ENCODE results near the gene EXOC3L4.

The EXOC3L4 gene

DNA sequence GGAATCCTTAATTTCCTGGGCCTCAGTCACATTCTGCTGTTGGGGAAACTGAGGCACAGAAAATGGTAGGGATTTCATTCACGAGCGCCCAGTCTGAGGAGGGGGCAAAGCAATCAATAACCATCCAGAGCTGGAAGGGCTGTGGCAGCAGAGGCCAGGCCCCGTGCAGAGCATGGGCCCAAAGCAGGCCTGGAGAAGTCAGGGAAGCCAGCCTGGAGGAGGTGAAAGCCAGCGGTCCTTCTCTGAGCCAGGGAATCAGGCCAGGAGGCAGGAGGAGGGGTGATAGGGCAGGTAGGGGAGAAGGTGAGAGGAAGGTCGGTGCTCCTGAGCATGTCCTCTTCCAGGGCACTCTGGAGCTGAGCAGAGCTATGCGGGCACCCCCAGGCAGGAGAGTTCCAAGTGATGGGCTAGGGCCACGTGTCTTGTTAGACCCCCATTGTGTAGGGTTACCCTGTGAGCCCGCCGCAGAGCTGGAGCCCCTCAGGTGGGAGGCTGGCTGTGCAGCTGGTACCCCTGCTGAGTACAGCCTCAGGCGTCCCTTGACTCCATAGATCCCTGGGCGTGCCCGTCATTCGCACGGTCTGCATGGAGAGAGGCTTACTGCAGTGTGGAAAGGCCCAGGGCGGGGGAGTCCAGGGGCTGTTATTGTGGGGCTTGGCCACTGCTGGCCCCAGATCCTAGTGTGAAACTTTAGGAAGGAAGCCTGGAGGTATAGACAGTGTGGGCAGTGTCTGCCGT lies 33.5 kb downstream of the EXOC3L4 start:
- H3K4me1 ChIP-seq (ENCODE audit: control insufficient read depth, insufficient read depth, low read length): peaks cover 8% of the 10 kb centered on the region; the same call in 1 of the 2 replicates
- CTCF ChIA-PET: interaction anchor here (3.2 kb wide), 1 partner anchor 23 kb away, joined by 19 read pairs; no protein-coding TSS in a partner anchor
- POLR2A ChIA-PET: no interaction called here
- no peak overlapping the region for H3K4me3 ChIP-seq (ENCODE audit: low read depth, low read length)
- H3K27ac ChIP-seq (ENCODE audit: extremely low read depth, low read depth, low read length): no peak overlapping the region
- peak; percentile 46 for TF ChIP-seq ZIC2 (tag by site-specific recombination; IDR thresholded peaks at IDR 0.05)
- TF ChIP-seq ZNF501 (tag by site-specific recombination; IDR thresholded peaks at IDR 0.05): no peak
- H3K36me3 ChIP-seq (ENCODE audit: control insufficient read depth in 2 of 2, insufficient read depth in 1 of 2, low read length in 2 of 2): peaks cover 0 to 8% of the 10 kb centered on the region in 2 experiments; a peak in 1 of 3 replicates
- H3K9me3 ChIP-seq (ENCODE audit: control insufficient read depth, insufficient read depth, low read depth, low read length): no peaks in the 10 kb centered on the region

DNA sequence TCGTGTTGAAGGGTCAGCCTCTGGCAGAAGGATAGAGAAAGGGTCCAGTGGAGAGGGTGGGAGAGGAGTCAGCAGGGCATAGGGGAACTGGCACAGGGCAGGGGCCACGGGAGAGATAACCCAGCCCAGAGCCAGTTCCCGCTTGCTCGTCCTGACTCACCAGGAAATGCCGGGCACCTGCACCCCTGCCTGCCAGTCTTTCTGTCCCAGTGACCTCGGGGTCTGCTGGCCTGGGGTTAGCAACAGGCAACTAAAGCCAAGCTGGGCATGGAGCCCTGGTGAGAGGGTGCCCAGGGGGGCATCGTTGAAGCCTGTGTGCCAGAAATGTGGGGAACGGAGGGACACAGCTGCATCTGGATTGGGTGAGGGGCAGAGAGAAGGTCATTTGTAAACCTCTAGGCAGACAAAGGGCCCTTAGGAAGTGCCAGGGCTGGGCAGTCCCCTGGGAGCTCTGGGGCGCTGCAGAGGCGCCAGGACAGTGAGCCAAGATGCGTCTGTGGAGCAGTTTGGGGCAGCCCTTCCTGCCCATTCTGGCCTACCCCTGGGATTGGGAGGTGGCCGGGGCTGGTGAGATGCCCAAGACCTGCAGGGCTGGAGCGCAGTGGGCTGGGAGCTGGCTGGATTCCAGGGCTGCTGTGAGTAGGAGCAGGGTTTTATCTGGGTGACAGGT lies 34.2 kb downstream of the EXOC3L4 start:
- ChIA-PET POLR2A (interaction anchor here (0.6 kb wide), 1 partner anchor 12 kb away, joined by 7 read pairs; no protein-coding TSS in a partner anchor), CTCF (interaction anchor here (1.0 to 3.2 kb wide), 3 partner anchors 12 to 56 kb away, joined by 3 to 19 read pairs (median 16); no protein-coding TSS in a partner anchor)
- Histone ChIP-seq H3K4me3 (ENCODE audit: low read depth, low read length) (no peak overlapping the region), H3K36me3 (ENCODE audit: control insufficient read depth in 2 of 2, insufficient read depth in 1 of 2, low read length in 2 of 2) (peaks cover 0 to 15% of the 10 kb centered on the region in 2 experiments; a peak in 1 of 3 replicates), H3K27ac (ENCODE audit: extremely low read depth, low read depth, low read length) (no peak overlapping the region), H3K9me3 (ENCODE audit: control insufficient read depth, insufficient read depth, low read depth, low read length) (no peaks in the 10 kb centered on the region), H3K4me1 (ENCODE audit: control insufficient read depth, insufficient read depth, low read length) (peaks cover 8% of the 10 kb centered on the region; the same call in 1 of the 2 replicates)
- TF ChIP-seq ZFHX2 (tag by site-specific recombination; conservative IDR thresholded peaks at IDR 0.05) (peak; percentile 12; the same call in 1 of the 2 replicates), ZNF146 (tag by site-specific recombination; IDR thresholded peaks at IDR 0.05) (no peak), ZNF112 (tag by site-specific recombination; IDR thresholded peaks at IDR 0.05) (no peak), ZNF600 (tag by site-specific recombination; IDR thresholded peaks at IDR 0.05) (0 out of 2 replicates have a peak, but pooled peaks have one; percentile 34), ZNF560 (tag by site-specific recombination; IDR thresholded peaks at IDR 0.05; ENCODE audit: borderline replicate concordance) (no peak), ZNF837 (tag by site-specific recombination; IDR thresholded peaks at IDR 0.05) (no peak), SCRT2 (tag by site-specific recombination; IDR thresholded peaks at IDR 0.05) (no peak)
- TF ChIP-seq, protein P1, sequence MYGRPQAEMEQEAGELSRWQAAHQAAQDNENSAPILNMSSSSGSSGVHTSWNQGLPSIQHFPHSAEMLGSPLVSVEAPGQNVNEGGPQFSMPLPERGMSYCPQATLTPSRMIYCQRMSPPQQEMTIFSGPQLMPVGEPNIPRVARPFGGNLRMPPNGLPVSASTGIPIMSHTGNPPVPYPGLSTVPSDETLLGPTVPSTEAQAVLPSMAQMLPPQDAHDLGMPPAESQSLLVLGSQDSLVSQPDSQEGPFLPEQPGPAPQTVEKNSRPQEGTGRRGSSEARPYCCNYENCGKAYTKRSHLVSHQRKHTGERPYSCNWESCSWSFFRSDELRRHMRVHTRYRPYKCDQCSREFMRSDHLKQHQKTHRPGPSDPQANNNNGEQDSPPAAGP (tag by site-specific recombination; IDR thresholded peaks at IDR 0.05): no peak

DNA sequence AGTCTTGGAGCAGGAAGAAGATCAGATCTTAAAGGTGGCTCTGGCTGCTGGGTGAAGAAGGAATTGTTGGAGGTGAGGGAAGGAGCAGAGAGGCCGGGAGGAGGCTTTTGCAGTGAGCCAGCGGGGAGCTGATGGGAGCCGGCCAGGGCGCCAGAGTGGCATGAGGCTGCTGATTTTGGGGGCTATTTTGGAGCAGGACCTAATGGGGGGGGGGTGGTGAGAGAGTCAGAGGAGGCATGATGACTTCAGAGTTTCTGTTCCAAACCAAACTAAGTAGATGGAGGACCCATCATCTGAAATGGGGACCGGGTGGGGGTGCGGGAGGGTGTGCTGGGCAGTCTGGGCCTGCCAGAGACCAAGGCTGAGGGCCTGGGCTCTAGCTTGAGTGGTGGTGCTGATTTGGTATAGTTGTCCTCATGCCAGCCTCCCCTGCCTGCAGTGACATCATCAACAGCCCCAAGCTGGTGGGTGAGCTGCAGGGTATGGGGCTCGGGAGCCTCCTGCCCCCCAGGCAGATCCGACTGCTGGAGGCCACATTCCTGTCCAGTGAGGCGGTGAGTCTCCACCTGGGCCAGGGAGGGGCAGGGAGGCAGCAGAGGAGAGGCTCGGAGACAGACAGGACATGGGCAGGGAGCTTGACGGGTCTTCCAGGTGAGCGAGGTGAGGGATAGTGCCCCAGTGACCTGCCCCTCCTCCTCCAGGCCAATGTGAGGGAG lies 34.9 kb downstream of the EXOC3L4 start:
- no peak overlapping the region for H3K4me3 ChIP-seq (ENCODE audit: low read depth, low read length)
- peaks cover 0 to 19% of the 10 kb centered on the region in 2 experiments; a peak in 1 of 3 replicates for H3K36me3 ChIP-seq (ENCODE audit: control insufficient read depth in 2 of 2, insufficient read depth in 1 of 2, low read length in 2 of 2)
- no peak overlapping the region for H3K27ac ChIP-seq (ENCODE audit: extremely low read depth, low read depth, low read length)
- no peaks in the 10 kb centered on the region for H3K9me3 ChIP-seq (ENCODE audit: control insufficient read depth, insufficient read depth, low read depth, low read length)
- H3K4me1 ChIP-seq (ENCODE audit: control insufficient read depth, insufficient read depth, low read length): peaks cover 8% of the 10 kb centered on the region; the same call in 1 of the 2 replicates
- ChIA-PET CTCF (interaction anchor here (1.0 to 3.2 kb wide), 4 partner anchors 11 to 56 kb away, joined by 3 to 19 read pairs (median 10); no protein-coding TSS in a partner anchor), POLR2A (interaction anchor here (0.6 kb wide), 1 partner anchor 11 kb away, joined by 7 read pairs; no protein-coding TSS in a partner anchor)
- TF ChIP-seq RBAK (tag by site-specific recombination; IDR thresholded peaks at IDR 0.05) (no peak), ZNF157 (tag by site-specific recombination; IDR thresholded peaks at IDR 0.05) (no peak), ZIC2 (tag by site-specific recombination; IDR thresholded peaks at IDR 0.05) (peak; percentile 91), ZNF837 (tag by site-specific recombination; IDR thresholded peaks at IDR 0.05) (no peak), IKZF3 (tag by site-specific recombination; IDR thresholded peaks at IDR 0.05) (no peak), ZNF23 (tag by site-specific recombination; IDR thresholded peaks at IDR 0.05; ENCODE audit: borderline replicate concordance) (no peak), ZNF629 (tag by site-specific recombination; IDR thresholded peaks at IDR 0.05) (no peak), GLIS2 (tag by site-specific recombination; IDR thresholded peaks at IDR 0.05) (peak; percentile 38), GLIS1 (tag by site-specific recombination; IDR thresholded peaks at IDR 0.05) (peak; percentile 100), ZNF19 (tag by site-specific recombination; IDR thresholded peaks at IDR 0.05; ENCODE audit: low read depth) (no peak)
- TF ChIP-seq, protein P2, sequence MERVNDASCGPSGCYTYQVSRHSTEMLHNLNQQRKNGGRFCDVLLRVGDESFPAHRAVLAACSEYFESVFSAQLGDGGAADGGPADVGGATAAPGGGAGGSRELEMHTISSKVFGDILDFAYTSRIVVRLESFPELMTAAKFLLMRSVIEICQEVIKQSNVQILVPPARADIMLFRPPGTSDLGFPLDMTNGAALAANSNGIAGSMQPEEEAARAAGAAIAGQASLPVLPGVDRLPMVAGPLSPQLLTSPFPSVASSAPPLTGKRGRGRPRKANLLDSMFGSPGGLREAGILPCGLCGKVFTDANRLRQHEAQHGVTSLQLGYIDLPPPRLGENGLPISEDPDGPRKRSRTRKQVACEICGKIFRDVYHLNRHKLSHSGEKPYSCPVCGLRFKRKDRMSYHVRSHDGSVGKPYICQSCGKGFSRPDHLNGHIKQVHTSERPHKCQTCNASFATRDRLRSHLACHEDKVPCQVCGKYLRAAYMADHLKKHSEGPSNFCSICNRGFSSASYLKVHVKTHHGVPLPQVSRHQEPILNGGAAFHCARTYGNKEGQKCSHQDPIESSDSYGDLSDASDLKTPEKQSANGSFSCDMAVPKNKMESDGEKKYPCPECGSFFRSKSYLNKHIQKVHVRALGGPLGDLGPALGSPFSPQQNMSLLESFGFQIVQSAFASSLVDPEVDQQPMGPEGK (tag by site-specific recombination; IDR thresholded peaks at IDR 0.05): peak; percentile 48
- TF ChIP-seq, protein P3, sequence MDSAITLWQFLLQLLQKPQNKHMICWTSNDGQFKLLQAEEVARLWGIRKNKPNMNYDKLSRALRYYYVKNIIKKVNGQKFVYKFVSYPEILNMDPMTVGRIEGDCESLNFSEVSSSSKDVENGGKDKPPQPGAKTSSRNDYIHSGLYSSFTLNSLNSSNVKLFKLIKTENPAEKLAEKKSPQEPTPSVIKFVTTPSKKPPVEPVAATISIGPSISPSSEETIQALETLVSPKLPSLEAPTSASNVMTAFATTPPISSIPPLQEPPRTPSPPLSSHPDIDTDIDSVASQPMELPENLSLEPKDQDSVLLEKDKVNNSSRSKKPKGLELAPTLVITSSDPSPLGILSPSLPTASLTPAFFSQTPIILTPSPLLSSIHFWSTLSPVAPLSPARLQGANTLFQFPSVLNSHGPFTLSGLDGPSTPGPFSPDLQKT (IDR thresholded peaks at IDR 0.05; ENCODE audit: borderline replicate concordance, low read depth, low read length): no peak
- TF ChIP-seq, protein P4, sequence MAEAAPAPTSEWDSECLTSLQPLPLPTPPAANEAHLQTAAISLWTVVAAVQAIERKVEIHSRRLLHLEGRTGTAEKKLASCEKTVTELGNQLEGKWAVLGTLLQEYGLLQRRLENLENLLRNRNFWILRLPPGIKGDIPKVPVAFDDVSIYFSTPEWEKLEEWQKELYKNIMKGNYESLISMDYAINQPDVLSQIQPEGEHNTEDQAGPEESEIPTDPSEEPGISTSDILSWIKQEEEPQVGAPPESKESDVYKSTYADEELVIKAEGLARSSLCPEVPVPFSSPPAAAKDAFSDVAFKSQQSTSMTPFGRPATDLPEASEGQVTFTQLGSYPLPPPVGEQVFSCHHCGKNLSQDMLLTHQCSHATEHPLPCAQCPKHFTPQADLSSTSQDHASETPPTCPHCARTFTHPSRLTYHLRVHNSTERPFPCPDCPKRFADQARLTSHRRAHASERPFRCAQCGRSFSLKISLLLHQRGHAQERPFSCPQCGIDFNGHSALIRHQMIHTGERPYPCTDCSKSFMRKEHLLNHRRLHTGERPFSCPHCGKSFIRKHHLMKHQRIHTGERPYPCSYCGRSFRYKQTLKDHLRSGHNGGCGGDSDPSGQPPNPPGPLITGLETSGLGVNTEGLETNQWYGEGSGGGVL (tag by site-specific recombination; IDR thresholded peaks at IDR 0.05): no peak
